ENCODE data around the gene VLDLR.

The VLDLR gene

DNA sequence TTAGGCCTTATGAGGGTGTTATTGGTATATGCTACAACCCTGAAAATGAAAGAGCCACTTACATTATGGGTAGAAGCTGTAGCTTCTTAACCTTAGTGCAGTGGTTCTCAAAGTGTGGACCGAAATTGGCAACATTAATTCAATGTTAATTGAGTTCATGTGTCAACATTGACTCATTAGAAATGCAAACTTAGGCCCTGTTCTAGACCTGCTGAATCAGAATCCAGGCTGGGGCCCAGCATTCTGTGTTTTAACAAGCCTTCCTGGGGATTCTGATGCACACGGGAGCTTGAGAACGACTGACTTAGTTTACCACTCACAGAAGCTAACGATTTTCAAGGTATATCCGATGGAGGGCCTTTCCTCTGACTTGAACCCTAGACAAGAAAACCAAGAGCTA, 7.3 kb downstream of the VLDLR start:
- H3K4me3 ChIP-seq (ENCODE audit: low read depth, low read length) = no peak overlapping the region
- TF ChIP-seq, protein P1, sequence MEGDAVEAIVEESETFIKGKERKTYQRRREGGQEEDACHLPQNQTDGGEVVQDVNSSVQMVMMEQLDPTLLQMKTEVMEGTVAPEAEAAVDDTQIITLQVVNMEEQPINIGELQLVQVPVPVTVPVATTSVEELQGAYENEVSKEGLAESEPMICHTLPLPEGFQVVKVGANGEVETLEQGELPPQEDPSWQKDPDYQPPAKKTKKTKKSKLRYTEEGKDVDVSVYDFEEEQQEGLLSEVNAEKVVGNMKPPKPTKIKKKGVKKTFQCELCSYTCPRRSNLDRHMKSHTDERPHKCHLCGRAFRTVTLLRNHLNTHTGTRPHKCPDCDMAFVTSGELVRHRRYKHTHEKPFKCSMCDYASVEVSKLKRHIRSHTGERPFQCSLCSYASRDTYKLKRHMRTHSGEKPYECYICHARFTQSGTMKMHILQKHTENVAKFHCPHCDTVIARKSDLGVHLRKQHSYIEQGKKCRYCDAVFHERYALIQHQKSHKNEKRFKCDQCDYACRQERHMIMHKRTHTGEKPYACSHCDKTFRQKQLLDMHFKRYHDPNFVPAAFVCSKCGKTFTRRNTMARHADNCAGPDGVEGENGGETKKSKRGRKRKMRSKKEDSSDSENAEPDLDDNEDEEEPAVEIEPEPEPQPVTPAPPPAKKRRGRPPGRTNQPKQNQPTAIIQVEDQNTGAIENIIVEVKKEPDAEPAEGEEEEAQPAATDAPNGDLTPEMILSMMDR (IDR thresholded peaks at IDR 0.05; ENCODE audit: low read depth, low read length, missing control alignments) = no peak
- no peak for DNase-seq (ENCODE audit: low read depth)

DNA sequence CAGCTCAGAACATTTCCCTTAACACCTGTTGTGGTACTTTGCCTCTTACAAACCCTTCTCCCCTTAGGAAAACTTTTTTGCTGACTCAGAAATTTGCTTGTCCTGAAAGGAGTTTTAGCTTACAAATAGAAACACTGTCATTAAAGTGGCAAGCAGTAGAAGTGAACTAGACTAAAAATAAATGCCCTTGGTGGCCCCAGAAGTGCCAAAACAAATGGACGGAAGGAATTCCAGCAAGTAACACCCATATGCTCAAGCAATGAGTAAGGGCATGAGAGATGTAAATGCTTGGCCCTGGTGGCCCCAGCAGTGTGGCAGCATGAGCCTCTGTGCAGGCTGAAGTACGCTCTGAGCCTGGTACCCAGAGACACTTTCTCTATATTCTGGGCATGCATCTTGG, 8.6 kb downstream of the VLDLR start:
- no peak overlapping the region for H3K4me3 ChIP-seq (ENCODE audit: low read depth, low read length)
- TF ChIP-seq, protein P1 (IDR thresholded peaks at IDR 0.05; ENCODE audit: low read depth, low read length, missing control alignments) = no peak
- DNase-seq (ENCODE audit: low read depth) = no peak

DNA sequence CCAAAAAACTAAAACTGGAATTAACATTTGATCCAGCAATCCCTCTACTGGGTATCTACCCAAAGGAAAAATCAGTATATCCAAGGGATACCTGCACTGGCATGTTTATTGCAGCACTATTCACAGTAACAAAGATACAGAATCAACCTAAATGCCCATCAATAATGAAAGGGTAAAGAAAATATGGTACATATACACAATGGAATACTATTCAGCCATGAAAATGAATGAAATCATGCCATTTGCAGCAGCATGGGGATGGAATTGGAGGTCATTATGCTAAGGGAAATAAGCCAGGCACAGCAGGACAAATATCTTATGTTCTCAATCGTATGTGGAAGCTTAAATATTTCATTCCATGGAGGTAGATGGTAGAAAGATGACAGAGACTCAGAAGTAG, 9.7 kb downstream of the VLDLR start:
- DNase-seq (ENCODE audit: low read depth) = no peak
- H3K4me3 ChIP-seq (ENCODE audit: low read depth, low read length) = no peak overlapping the region
- TF ChIP-seq, protein P1 (IDR thresholded peaks at IDR 0.05; ENCODE audit: low read depth, low read length, missing control alignments) = no peak

DNA sequence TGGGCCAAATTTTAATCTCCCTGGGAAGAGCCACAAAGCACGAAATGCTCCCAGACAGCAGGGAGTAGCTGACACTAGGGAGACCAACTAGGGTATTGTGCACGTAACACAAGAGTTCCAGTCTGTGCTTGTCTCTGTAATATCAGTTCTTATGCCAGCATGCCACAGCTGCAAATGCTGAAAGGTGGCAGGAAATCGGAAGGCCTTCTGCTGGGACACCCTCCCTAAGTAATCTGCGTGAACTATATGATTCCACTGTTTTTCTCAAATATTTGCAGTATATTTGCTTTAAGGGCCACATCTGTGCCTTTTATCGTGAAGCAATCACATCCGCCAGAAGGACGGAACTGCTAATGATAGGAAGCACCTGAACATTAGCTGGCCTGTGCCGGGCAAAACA, 12.6 kb downstream of the VLDLR start:
- no peak overlapping the region for H3K4me3 ChIP-seq (ENCODE audit: low read depth, low read length)
- TF ChIP-seq, protein P1 (IDR thresholded peaks at IDR 0.05; ENCODE audit: low read depth, low read length, missing control alignments) = no peak
- no peak for DNase-seq (ENCODE audit: low read depth)

DNA sequence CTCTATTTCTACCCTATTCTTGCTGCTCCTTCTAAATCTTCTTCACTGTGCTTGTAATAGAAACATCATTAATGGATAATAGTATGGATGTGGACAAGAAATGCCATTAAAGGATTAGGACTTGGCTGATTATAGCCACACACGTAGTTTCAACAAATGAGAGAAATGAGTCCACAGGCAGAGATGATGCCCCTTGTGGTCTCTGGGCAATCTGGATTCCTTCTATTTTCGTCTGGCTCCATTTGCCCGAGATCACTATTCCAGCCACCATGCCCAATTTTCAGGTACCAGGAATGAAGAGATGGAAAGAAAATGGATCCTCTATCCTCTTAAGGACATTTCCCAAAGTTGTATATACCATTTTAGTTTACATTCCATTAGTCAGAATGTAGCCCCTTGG, 13.2 kb downstream of the VLDLR start:
- TF ChIP-seq, protein P1 (IDR thresholded peaks at IDR 0.05; ENCODE audit: low read depth, low read length, missing control alignments) = no peak
- no peak for DNase-seq (ENCODE audit: low read depth)
- no peak overlapping the region for H3K4me3 ChIP-seq (ENCODE audit: low read depth, low read length)

DNA sequence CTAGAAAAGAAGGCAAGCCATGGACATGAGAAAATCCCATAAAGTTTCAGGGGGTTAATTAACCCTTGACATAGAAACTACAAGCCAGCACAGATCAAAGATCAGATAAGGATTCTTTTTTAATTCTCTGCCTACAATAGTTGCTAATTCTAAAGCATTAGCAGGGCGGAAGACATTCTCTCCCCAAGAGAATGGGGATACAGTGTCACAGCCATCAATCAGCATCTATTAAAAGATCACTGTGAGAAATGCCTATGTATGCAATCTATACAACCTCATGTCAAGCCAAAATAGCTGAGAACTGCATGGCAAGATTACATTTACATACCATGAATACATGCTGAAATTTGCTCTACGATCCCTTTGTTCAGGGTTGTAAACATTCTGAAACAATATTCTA, 14.3 kb downstream of the VLDLR start:
- TF ChIP-seq, protein P1 (IDR thresholded peaks at IDR 0.05; ENCODE audit: low read depth, low read length, missing control alignments) = no peak
- DNase-seq (ENCODE audit: low read depth) = no peak
- no peak overlapping the region for H3K4me3 ChIP-seq (ENCODE audit: low read depth, low read length)

DNA sequence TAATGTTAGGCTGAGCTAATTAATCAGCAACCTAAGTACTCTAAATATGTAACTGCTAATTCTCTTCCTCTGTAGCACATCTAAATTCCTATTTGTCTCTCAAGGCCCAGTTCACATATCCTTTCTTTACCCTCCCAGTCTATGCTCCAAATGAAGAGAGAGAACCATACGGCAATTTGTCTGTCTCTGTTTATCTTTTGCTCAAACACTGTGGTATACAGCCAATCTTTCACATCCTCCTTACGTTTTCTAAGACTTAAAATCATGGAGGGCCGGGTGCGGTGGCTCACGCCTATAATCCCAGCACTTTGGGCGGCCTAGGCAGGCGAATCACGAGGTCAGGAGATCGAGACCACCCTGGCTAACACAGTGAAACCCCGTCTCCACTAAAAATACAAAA, 15.8 kb downstream of the VLDLR start:
- TF ChIP-seq, protein P1 (IDR thresholded peaks at IDR 0.05; ENCODE audit: low read depth, low read length, missing control alignments) = no peak
- H3K4me3 ChIP-seq (ENCODE audit: low read depth, low read length) = no peak overlapping the region
- DNase-seq (ENCODE audit: low read depth) = no peak

All from GM12864 (cell line).